Smooth muscle cell (in vitro differentiated cells): ENCODE data around the gene LSS. TPM values are rescaled to one million over a fixed set of nuclear protein-coding genes. Genes with fewer than 3 reads are reported as not detected.

Source experiments
- DNase-seq: peaks from one replicate; lab custom pipeline; 2025; ENCODE audit not compliant: unreplicated experiment; lab: John Stamatoyannopoulos, UW
- H2AFZ ChIP-seq: fragments of 200-600 bp; sonication (generic); 2 replicates; pipeline ENCODE4 v1.6.0; 2016; ENCODE audit warnings: antibody characterized with exemption, low read depth, mild to moderate bottlenecking
- H3F3A ChIP-seq: fragments of 200-600 bp; sonication (generic); 2 replicates; pipeline ENCODE4 v1.6.0; 2017; ENCODE audit warnings: antibody characterized with exemption, low read depth
- H3K27ac ChIP-seq: fragments of 200-600 bp; sonication (generic); 2 replicates; pipeline ENCODE4 v1.5.1; 2016; ENCODE audit warnings: low read depth, mild to moderate bottlenecking
- H3K27me3 ChIP-seq: fragments of 200-600 bp; sonication (generic); 2 replicates; pipeline ENCODE4 v1.6.1; 2016; ENCODE audit warnings: low read depth, mild to moderate bottlenecking
- H3K36me3 ChIP-seq: fragments of 200-600 bp; sonication (generic); 2 replicates; pipeline ENCODE4 v1.5.1; 2016; ENCODE audit warnings: low read depth
- H3K4me1 ChIP-seq: fragments of 200-600 bp; sonication (generic); 2 replicates; pipeline ENCODE4 v1.5.1; 2016; ENCODE audit warnings: low read depth
- H3K4me2 ChIP-seq: fragments of 200-600 bp; sonication (generic); 2 replicates; pipeline ENCODE4 v1.6.0; 2016; ENCODE audit warnings: mild to moderate bottlenecking
- H3K4me3 ChIP-seq: fragments of 200-600 bp; sonication (generic); 2 replicates; pipeline ENCODE4 v1.5.1; 2016; ENCODE audit warnings: mild to moderate bottlenecking
- H3K79me2 ChIP-seq: fragments of 200-600 bp; sonication (generic); 2 replicates; pipeline ENCODE4 v1.6.0; 2016; ENCODE audit warnings: low read depth, mild to moderate bottlenecking
- H3K9ac ChIP-seq: fragments of 200-600 bp; sonication (generic); 2 replicates; pipeline ENCODE4 v1.6.0; 2016; ENCODE audit warnings: low read depth
- H3K9me3 ChIP-seq: fragments of 200-600 bp; sonication (generic); replicated peaks from 2 replicates; pipeline ENCODE4 v1.5.1; 2016; ENCODE audit warnings: low read depth
- H4K20me1 ChIP-seq: fragments of 200-600 bp; sonication (generic); 2 replicates; pipeline ENCODE4 v1.6.0; 2016; ENCODE audit warnings: low read depth
- CTCF ChIP-seq: fragments of 200-600 bp; sonication (generic); IDR thresholded peaks from 2 replicates; pipeline ENCODE4 v1.5.1; 2017; ENCODE audit warnings: borderline replicate concordance, mild to moderate bottlenecking, antibody characterized with exemption; ENCODE audit not compliant: insufficient read depth, poor library complexity, severe bottlenecking
- WGBS: methylation state at CpG from one replicate; pipeline ENCODE4 v1.1.7; 2016; ENCODE audit warnings: low lambda C conversion rate; 5-methylcytosine and 5-hydroxymethylcytosine counted together
- polyA plus RNA-seq: library from polyadenylated mRNA; unstranded; fragments of >200 nt; fragmentation: Nextera tagmentation; extraction: Ambion mirVana; gene quantifications from 2 replicates; pipeline ENCODE4 v1.2.1, GENCODE V29; 2016
- total RNA-seq: library from RNA; depleted of rRNA; stranded (reverse); fragments of >200 nt; gene quantifications from 2 replicates; pipeline ENCODE4 v1.2.3, GENCODE V29; 2014

Gene LSS
- total and polyA plus RNA-seq, 2 experiments from 2014 or later = 21.8 to 37.7 TPM

- Histone ChIP-seq H3K4me3 (no peak overlapping the region), H3K9me3 (no peaks in the 10 kb centered on the region), H3K36me3 (peaks cover 9% of the 10 kb centered on the region), H3K27ac (no peak overlapping the region), H3K4me2 (no peak overlapping the region), H3K79me2 (no peaks in the 10 kb centered on the region), H4K20me1 (peaks cover 37% of the 10 kb centered on the region), H3F3A (no peaks in the 10 kb centered on the region), H2AFZ (no peak overlapping the region), H3K9ac (no peak overlapping the region), H3K4me1 (no peaks in the 10 kb centered on the region), H3K27me3 (no peaks in the 10 kb centered on the region)
- DNase-seq = no peak
- no peak for TF ChIP-seq CTCF
- 96% methylated on average over 13 of the region's 13 CpGs for WGBS
Observed at GRCh38 chr21:46268371-46268770, 39.8 kb upstream of the LSS start.

- peaks cover 5% of the 10 kb centered on the region for H3K36me3 ChIP-seq
- no peak overlapping the region for H3K9ac ChIP-seq
- H3K79me2 ChIP-seq = no peaks in the 10 kb centered on the region
- H4K20me1 ChIP-seq = peaks cover 37% of the 10 kb centered on the region
- no peaks in the 10 kb centered on the region for H3K4me1 ChIP-seq
- no peaks in the 10 kb centered on the region for H3K27me3 ChIP-seq
- 91% methylated on average over 19 of the region's 19 CpGs for WGBS
- no peak overlapping the region for H2AFZ ChIP-seq
- H3K9me3 ChIP-seq = no peaks in the 10 kb centered on the region
- TF ChIP-seq CTCF = no peak
- H3K4me3 ChIP-seq = no peak overlapping the region
- H3K4me2 ChIP-seq = no peak overlapping the region
- H3F3A ChIP-seq = no peaks in the 10 kb centered on the region
- no peak overlapping the region for H3K27ac ChIP-seq
- DNase-seq = no peak
Observed at GRCh38 chr21:46266946-46267345, 38.4 kb upstream of the LSS start.

GRCh38 chr21:46265736-46266525 is 37.4 kb upstream of the LSS start:
- H3K4me3 ChIP-seq = no peak overlapping the region
- no peaks in the 10 kb centered on the region for H3K27me3 ChIP-seq
- no peak overlapping the region for H3K27ac ChIP-seq
- no peaks in the 10 kb centered on the region for H3K79me2 ChIP-seq
- no peak for TF ChIP-seq CTCF
- no peaks in the 10 kb centered on the region for H3K4me1 ChIP-seq
- WGBS = 70% methylated on average over 26 of the region's 26 CpGs
- H3K4me2 ChIP-seq = no peak overlapping the region
- peaks cover 6% of the 10 kb centered on the region for H3K36me3 ChIP-seq
- H2AFZ ChIP-seq = no peak overlapping the region
- no peaks in the 10 kb centered on the region for H3F3A ChIP-seq
- no peak overlapping the region for H3K9ac ChIP-seq
- H4K20me1 ChIP-seq = peaks cover 36% of the 10 kb centered on the region
- DNase-seq = no peak
- no peaks in the 10 kb centered on the region for H3K9me3 ChIP-seq

GRCh38 chr21:46264690-46265144 is 36.1 kb upstream of the LSS start:
- TF ChIP-seq CTCF = no peak
- Histone ChIP-seq H3K27me3 (no peaks in the 10 kb centered on the region), H3K4me1 (no peaks in the 10 kb centered on the region), H3K9me3 (no peaks in the 10 kb centered on the region), H3K4me3 (no peak overlapping the region), H3K79me2 (no peaks in the 10 kb centered on the region), H3K27ac (no peak overlapping the region), H3F3A (no peaks in the 10 kb centered on the region), H3K36me3 (peaks cover 14% of the 10 kb centered on the region), H2AFZ (no peak overlapping the region), H4K20me1 (peaks cover 31% of the 10 kb centered on the region), H3K4me2 (no peak overlapping the region), H3K9ac (no peak overlapping the region)
- no peak for DNase-seq
- 97% methylated on average over 13 of the region's 13 CpGs for WGBS
